Hindlimb muscle (tissue), 1 donor: Measurements from ENCODE around the gene EVC. TPM values are rescaled to one million over a fixed set of nuclear protein-coding genes. Genes with fewer than 3 reads are reported as not detected.
A peak's percentile ranks its signal among the peaks of the same experiment; 100 is the strongest.

Experiments
- DNase-seq: peaks from one replicate; pipeline ENCODE4 v3.0.0-alpha.2; 2013
- polyA plus RNA-seq: library from polyadenylated mRNA; unstranded; fragments of 120-200 nt; gene quantifications from one replicate; pipeline ENCODE4 v1.2.1, GENCODE V29; 2013; ENCODE audit not compliant: insufficient read length

The EVC gene
- 17.2 TPM for polyA plus RNA-seq

DNA sequence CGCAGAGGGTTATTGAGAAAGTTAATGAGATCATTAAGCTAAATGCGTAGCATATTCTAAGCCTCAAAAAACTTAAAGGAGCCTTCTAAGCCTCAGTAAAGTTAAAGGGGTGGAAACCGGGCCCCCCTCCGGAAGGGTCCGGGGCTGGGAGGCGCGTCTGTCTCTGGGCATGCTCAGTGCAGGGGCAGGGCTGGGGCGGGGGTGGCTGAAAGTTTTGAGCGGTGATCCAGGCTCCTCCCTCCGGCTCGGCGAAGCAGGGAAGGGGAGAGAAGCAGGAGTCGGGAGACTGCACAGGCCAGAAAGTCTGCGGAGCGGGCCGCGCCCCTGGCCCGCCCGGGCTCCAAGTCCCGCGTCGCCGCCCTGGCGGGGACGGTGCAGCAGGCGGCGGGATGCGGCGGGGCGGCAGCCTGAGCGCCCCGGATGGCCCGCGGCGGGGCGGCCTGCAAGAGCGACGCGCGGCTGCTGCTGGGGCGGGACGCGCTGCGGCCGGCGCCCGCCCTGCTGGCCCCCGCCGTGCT, at the start of gene EVC:
Gene EVC, plus strand, starts transcription at position 241 of the 518 bp plus-strand sequence. Its CDS starts 180 bp downstream, at position 421.
- peak; percentile 89 for DNase-seq

DNA sequence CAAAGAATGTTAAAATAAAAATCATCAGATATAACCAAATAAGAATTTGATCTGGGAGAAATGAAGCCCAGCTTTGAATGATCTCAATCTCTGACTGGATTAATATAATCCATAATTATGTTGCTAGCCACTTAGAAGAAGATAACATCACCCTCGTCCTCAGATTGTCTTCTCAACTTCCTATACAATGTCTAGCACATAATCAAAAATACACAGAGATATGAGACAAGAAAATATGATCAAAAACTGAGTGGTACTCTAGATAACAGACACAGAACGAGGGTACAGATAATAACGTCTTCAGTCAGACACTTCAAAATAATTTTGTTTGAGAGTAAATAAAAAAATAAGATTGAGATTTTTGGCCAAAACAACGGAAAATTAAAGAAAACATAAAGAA, 49.8 kb upstream of the EVC start:
- DNase-seq = no peak

DNA sequence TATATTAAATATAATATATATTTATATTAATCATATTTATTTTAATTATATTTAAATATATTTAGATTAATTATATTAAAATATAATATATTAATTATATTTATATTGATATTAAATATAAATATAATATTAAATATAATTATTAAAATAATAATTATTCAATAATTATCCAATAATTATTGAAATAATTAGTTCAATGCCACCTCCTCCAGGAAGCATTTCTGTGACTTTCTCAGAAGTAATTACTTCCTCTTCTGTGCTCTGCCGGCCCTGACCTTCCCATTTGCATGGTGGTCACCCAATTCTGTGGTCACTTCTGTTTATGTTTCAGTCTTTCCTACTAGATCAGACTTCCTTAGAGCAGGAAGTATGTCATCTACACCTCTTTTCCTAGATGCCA, 48.4 kb upstream of the EVC start:
- no peak for DNase-seq

DNA sequence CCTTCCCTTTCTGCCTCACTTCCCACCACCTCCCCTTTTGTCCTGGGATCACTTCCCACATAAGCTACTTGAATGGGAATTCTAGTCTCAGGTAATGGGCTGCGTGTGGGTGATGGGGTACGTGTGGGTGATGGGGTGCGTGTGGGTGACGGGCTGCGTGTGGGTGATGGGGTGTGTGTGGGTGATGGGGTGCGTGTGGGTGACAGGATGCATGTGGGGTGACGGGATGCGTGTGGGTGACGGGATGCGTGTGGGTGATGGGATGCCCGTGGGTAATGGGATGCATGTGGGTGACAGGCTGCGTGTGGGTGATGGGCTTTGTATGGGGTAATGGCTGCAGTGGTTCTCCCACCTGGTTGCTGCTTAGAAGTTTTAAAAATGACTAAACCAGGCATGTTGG, 46.2 kb upstream of the EVC start:
- DNase-seq = no peak

DNA sequence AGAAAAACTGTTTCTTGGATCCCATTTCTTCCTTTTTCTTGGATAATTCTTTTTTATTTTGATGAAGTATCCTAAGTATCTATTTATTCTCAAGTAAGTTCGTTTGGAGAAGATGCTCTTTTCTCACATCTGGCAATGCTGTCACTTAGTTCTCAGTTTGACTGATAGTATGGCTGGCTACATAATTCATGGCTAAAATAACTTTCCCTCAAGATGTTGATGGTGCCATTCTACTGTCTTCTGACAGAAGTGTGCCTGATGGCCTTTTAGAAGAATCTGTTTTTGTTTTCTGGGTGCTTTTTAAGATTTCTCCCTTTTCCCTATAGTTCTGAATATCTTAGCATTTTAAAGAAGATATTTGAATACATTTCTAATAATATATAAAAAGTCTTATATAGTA, 44.3 kb upstream of the EVC start:
- no peak for DNase-seq

DNA sequence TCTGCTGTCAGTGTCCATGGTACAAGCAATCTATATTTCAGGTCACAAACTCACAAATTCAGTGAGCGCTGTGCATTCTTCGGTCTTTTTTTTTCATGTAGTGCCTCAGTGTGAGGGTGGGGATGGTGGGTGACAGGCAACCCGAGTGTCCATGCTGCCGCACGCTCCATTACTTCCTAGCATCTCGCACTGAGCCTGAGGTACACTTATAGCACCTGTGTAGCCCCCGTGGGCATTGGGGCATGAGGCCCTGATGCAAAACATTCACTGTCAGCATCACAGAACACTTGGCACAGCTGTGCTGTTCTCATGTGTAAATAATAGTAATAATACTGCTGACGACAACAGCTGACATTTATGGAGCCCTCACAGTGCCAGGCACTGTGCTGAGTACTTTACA, 34.2 kb upstream of the EVC start:
- DNase-seq = no peak

DNA sequence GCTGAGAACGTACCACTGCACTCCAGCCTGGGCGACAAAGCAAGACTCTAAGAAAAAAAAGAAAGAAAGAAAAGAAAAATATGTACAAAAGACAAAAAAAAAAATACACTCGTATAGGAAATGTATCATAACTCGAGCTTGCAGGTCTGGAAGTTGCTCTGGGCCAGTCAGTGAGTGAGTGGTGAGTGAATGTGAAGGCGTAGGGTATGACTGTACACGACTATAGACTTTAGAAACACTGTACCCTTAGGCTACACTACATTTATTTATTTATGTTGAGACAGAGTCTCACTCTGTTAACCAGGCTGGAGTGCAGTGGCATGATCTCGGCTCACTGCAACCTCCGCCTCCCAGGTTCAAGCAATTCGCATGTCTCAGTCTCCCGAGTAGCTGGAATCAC, 32.0 kb upstream of the EVC start:
- no peak for DNase-seq

DNA sequence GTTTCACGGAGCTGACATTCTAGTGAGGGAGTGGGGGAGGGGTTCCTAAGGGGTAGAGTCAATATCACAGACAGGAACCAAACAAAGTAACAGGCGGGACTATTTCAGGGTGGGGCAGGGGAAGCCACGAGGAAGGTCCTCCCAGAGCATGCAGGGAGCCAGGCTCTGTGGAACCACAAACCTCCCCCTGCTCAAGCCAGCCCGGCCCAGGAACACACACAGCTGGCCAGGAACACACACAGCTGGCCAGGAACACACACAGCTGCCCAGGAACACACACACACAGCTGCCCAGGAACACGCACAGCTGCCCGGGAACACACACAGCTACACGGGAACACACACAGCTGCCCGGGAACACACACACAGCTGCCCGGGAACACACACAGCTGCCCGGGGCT, 27.4 kb upstream of the EVC start:
- DNase-seq = no peak

DNA sequence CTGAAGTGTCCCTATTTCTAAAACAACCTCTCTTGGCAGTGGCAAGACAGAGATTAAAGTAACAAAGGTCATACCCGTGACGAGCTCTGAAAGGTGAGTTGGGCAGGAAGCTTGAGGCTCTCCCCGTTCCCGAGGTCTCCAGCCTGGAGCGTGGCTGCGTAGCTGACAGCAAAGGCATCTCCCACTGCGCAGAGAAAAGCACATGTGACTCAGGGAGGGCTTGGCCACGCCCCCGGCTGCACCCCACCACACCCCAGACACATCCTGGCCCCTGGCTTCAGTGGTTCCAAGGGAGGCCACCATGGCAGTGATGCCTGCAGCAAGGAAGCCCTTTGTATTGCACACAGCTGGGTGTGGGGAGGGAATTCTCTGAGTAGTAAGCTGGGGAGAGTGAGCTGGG, 25.7 kb upstream of the EVC start:
- DNase-seq = no peak

DNA sequence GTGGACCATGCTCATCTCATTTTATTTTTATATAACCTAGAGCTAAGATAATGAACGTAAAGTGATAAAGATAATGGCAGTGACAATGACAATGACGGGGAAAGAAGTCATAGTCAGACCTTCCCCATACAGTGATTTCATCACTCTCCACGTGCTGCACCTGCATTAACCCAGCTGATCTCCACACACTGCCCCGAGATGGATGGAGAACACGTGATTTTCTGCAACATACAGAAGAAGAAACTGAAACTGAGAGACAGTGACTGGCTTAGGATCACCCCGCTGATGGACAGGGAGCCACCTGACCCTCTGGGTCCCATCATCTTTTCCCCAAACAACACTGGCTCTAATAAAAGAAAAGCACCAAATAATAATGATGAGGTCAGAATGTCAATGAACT, 24.7 kb upstream of the EVC start:
- no peak for DNase-seq

DNA sequence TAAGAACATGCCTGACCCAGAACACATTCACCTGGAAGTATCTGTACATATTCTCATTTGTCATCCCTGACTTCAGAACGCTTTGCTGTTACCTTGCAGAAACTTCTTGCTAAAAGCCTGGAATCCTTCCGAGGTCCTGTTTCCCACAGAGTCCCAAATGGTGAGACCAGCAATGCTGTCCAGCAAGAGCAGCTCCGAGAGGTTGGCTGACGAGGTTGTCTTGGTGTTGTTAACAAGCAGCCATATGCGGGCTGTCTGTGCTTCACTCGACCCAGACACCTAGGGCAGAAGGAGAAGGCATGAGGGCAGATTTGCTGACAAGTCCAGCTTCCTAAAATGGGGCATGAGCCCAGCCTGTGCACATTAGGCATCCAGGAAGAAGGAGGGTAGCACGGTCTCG, 21.9 kb upstream of the EVC start:
- DNase-seq = no peak

DNA sequence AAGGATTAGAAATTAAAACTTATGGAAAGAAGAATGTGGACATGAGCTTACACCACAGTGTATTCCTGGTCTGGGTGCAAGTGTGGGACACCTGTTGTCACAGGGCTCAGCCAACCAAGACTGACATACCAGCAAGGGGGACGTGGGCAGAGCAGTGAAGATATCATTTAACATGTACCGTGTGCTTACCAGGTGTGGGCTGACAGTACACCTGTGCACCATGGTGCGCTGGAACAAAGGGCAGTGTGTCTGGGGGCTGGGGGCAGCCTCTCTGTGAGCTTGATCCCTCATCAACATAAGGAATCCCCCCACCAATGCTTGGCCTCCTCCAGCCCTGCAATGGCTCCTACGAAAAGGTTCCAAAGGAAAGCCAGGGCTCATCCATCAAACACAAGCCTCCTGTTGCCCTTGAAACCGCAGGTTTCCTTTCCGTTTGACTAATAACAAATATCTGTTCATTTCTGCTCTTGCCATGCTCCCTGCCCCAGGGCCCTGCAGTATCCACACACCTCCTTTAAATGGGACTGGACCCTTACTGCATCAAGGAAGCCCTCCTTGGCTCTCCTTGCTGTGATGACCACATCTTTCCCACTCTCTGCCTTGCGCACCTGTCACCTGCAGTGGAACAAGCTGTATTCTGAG, 19.4 kb upstream of the EVC start:
- no peak for DNase-seq

DNA sequence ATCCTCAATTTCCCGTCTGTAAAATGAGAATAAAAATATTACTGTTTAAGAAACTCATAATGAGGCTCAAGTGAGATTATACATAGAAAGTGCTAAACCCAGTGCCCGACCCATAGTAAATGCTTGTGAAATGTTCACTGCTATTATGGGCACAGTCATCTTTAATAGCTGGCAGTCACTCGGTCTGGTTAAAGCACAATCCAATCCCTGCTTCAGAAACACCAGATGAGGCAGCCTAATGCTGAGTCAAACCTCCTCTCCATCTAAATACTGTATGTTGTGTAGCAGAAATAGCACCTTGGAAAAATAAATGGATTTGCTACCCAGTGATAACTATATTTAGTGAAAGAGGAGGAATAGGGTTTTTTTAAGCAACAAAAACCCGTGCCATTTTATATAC, 17.1 kb upstream of the EVC start:
- DNase-seq = no peak

DNA sequence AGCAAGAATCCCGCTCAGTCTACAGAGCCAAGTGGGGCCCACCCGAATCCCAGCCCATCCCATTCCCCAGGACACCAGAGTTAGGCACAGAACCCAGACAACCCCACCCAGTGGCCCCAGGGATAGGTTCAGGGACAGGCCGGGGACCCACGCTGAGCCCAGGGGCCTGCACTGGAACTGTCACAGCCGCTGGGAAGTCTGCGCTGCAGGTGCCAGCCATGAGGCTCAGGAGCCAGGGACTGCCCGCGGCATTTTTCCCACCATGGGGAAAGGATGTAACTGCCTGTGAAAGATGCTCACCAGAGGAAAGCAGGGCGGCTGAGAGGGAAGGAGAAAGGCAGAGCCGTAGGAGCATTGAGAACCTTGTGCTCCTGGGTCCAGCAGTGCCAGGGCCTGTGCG, 14.7 kb upstream of the EVC start:
- no peak for DNase-seq

DNA sequence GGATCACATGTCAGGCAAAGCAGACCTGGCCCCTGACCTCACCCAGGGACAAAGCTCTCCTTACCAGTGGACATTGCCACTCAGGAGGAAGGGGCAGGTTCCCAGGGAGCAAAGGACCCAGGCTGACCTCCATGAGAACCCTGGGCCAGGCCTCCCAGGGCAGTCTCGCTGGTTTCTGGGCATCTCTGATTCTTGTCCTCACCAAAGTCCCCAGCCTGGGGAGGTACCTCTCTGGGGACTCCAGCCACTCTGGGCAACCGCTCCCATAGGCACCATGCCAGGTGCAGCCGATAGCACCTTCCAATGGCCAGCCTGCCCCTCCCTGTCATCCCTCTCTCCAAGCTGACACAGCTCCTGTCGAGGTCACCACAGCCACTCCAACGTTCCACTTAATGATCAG, 10.5 kb upstream of the EVC start:
- DNase-seq = no peak

DNA sequence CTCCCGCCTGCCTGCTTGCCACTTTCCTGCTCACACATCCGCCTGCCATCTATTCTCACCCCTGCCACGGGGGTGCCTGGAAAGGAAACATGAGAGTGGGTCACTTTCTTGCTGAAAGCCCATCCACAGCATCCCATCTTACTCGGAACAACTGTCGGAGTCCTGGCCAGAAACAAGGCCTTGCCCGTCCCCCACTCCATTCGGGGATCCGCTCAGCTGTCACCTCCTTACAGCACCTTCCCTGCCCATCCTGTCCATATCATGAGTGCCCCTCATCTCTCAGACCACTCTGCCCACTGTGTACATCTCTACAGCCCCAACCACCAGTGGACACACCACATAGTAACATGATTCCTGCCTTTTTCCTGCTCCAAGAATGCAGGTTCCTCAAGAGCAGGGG, 9.0 kb upstream of the EVC start:
- no peak for DNase-seq

DNA sequence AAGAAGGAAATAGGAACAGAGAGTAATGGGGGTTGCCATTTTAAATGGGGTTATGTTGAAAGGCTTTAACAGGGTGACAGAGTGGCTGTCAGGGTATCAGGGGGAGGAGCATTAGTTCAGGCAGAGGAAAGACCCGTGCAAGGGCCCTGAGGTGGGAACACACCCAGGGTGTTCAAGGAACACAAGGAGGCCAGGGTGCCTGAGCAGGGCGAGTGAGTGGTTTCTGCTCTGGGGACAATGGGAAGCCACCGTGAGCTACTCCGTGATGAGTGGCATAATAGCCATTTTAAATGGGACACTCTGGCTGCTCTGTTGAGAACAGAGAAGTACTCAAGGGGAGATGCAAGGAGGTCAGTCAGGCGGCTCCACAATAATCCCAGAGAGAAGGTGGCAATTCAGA, 7.2 kb upstream of the EVC start:
- DNase-seq = no peak

DNA sequence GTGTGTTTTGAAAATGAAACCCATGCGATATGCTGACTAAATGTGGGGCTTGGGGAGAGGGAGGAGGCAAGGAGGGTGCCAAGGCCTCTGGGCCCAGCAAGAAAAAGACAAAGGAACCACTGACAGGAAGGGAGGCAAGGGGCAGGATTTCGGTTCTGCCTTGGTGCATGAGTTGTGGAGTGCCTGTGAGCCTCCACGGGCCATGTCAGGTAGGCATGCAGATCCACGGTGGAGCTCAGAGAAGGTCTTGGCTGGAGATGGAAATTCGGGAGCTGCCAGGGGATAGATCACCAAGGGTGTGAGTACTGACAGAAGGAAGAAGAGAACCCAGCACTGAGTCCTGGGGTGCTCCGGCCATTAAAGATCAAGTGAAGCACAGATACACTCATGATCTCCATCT, 6.7 kb upstream of the EVC start:
- no peak for DNase-seq

DNA sequence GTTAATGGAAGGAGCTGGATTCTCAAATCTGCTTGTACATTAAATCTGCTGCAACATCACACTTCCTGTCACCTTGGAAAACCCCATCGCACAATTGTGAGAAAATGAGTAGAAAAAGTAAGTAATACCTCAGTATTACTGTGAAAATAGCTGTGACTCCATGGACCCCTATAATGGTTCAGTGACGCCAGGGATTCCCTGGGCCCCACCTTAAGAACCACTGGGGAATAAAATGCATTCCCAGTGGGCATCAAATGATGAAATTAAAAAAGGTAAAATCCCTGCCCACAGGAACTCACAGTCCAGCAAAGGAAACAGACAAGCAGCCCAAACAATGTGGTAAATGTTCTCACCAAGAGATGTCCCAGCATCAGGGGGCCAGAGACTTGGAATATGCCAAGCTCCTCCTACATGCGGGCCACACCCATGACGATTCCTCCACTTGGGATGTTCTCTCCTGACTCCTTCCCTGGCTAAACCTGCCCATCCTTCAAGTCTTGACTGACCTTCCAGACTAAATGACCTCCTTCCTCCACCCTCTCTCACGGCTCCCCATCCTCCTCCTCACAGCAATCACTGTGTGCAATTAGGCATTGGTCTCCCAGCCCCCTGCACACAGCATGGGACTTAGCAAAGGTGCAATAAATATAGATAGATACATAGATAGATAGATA, 5.2 kb upstream of the EVC start:
- DNase-seq = no peak

DNA sequence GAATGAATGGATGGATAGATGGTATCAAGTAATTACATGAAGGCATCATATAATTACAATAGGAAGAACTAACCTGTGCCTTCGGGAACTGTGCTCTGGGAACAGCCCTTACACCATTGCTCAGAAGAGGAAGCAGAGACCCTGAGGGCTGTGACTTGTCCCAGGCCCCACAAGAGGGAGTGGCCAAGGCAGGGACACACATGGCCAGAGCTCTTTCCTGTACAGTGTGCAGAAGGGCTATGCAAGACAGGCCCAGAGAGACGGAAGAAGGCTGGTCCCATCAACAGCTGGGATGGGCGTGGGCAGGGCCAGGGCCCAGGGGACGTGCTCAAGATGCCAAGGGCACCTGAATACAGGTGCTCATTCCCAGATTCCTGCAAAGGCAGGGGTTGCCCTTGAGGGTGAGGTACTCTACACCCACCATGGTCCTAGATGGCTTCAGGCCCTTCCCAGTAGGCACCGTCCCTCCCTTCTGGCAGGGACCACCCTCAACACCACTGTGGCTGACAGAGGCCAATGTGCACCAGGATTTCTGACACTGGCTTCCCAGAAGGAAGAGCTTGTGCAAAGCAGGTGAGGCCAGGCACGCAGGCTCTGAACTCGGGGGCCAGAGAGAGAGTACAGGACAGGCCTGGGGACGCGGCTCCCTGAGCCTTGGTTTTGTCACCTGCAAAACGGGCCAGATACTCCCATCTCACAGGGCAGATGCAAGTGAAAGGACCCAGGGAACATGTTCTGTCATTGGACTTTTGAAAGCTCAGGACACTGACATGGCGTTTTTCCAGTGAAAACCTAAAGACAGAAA, 4.3 kb upstream of the EVC start:
- no peak for DNase-seq

DNA sequence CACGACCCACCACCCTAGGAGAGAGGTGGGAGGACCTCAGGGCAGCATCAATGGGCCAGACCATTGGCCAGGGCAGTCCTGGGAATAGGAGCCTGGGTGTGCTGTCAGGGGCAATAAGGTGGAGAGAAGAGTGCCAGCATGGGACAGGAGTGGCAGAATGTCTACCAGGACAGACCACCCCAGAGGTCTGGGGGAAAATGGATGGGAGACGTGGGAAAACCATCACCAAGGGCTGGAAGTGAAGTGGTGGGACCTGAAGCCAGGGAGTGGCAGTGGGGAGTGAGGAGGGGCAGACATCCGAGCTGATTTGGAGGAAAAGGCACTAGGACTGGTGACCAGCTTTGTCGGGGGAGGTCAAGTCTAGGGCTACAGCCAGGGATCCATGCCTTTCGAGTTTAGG, 3.6 kb upstream of the EVC start:
- DNase-seq = no peak

DNA sequence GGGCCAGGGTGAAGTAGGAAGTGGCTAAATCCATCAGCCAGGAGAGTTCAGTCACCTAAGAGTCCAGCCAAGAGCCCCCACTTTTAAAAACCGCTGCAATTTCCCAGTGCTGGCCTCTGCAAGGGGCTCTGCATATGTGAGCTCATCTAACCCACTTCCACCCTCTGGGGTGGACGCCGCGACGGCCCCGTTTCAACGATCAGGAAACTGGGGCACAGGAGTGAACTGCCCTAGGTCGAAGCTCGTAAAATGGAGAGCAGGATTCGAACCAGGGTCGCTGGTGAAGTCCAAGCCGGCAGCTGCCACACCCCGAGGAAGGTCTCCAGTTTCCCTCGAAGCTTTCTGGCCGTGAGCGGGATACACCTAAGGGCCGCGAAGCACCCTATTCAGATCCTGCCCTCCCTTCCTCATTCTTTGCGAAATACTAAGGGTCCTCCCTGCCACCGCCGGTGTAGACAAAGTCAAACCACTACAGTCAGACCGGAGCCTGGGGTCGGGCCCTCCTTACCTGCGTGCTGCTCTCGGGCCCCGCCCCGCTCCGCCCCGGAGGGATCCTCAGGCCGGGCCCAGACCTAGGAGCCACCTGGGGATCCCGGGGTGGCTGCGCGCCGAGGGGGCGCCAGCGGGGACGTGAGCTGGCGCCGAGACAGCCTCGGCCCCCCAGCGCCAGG, 3.1 kb upstream of the EVC start:
- DNase-seq = peak; percentile 21
